GM12864 (cell line): Measurements from ENCODE around the gene SLC35F5.
A peak's percentile ranks its signal among the peaks of the same experiment; 100 is the strongest.
"Not testable (repeated sequence)": the region's sequence is repeated elsewhere in the genome, so short reads cannot be mapped to it uniquely, and the experiment has no call there.

ENCODE experiments used
- DNase-seq: peaks from one replicate; pipeline ENCODE4 v3.0.0-alpha.2; 2011; ENCODE audit warnings: low read depth
- H3K4me3 ChIP-seq: 2 replicates; pipeline ENCODE4 v1.5.1; 2011; ENCODE audit warnings: mild to moderate bottlenecking, low read depth, low read length, control low read depth
- CTCF ChIP-seq: IDR thresholded peaks from 2 replicates; pipeline ENCODE4 v1.5.1; 2011; ENCODE audit warnings: low read depth, mild to moderate bottlenecking, moderate library complexity, low read length, control low read depth, inconsistent platforms; ENCODE audit errors: missing control alignments

The SLC35F5 gene

GRCh38 chr2:113697516-113697915, 58.9 kb downstream of the SLC35F5 start:
- no peak for DNase-seq
- H3K4me3 ChIP-seq, result no peak overlapping the region
- no peak for TF ChIP-seq CTCF

GRCh38 chr2:113694438-113694837, 62.0 kb downstream of the SLC35F5 start:
- no peak overlapping the region for H3K4me3 ChIP-seq
- TF ChIP-seq CTCF, result no peak
- DNase-seq, result no peak

GRCh38 chr2:113692698-113693428, 63.6 kb downstream of the SLC35F5 start:
- peak overlapping the region; percentile 30; the same call in 1 of the 2 replicates for H3K4me3 ChIP-seq
- DNase-seq, result peak; percentile 77

DNA sequence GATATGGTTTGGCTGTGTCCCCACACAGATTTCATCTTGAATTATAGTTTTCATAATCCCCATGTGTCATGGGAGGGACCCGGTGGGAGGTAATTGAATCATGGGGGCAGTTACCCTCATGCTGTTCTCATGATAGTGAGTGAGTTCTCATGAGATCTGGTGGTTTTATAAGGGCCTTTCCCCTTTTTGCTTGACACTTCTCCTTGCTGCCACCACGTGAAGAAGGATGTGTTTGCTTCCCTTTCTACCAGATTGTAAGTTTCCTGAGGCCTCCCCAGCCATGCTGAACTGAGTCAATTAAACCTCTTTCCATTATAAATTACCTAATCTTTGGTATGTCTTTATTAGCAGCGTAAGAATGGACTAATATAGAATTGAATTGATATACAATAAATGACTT, 65.6 kb downstream of the SLC35F5 start:
- DNase-seq, H3K4me3 ChIP-seq: not testable (repeated sequence)

More at GRCh38 chr2:113692698-113693428, 63.6 kb downstream of the SLC35F5 start:
- no peak for TF ChIP-seq CTCF

- DNase-seq, result no peak
- TF ChIP-seq CTCF, result no peak
- no peak overlapping the region for H3K4me3 ChIP-seq
Observed at GRCh38 chr2:113686537-113686936, 69.9 kb downstream of the SLC35F5 start.

GRCh38 chr2:113685471-113685870, 71.0 kb downstream of the SLC35F5 start:
- no peak for TF ChIP-seq CTCF
- no peak for DNase-seq
- no peak overlapping the region for H3K4me3 ChIP-seq

DNA sequence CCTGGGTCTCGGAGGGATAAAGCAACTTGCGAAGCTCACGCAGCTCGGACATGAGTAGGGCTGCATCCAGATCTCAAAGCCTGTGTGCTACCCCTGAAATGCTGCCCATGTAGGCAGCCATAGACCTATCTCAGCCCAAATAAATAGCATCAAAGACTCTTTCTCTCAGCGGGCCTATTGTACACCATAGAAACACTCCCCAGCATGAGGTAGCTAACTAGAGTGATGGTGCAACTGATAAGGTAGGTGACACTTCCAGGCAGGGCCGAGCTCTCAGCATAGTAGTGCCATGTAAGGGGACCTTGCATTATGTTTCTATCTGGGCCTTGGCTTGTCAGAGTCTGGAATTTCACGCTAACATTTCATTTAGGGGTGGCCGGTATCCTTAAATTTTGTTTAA, 77.0 kb downstream of the SLC35F5 start:
- no peak overlapping the region for H3K4me3 ChIP-seq
- no peak for TF ChIP-seq CTCF
- no peak for DNase-seq
